ENCODE data around the gene TEX14.
A peak's percentile ranks its signal among the peaks of the same experiment; 100 is the strongest.

The TEX14 gene

GRCh38 chr17:58516644-58517377 lies 175.0 kb downstream of the TEX14 start:
- peak; percentile 52 for DNase-seq

- DNase-seq: no peak
These were observed 176.6 kb downstream of the TEX14 start for GRCh38 chr17:58515286-58515685.

GRCh38 chr17:58514770-58515157 lies 177.1 kb downstream of the TEX14 start:
- DNase-seq: no peak

- DNase-seq: peak; percentile 97
These were observed 177.7 kb downstream of the TEX14 start, which contains the start of gene MTMR4 for GRCh38 chr17:58513965-58514769. Gene MTMR4, minus strand, starts transcription at chr17:58514638. Its CDS starts 231 bp downstream, at chr17:58514407.

DNA sequence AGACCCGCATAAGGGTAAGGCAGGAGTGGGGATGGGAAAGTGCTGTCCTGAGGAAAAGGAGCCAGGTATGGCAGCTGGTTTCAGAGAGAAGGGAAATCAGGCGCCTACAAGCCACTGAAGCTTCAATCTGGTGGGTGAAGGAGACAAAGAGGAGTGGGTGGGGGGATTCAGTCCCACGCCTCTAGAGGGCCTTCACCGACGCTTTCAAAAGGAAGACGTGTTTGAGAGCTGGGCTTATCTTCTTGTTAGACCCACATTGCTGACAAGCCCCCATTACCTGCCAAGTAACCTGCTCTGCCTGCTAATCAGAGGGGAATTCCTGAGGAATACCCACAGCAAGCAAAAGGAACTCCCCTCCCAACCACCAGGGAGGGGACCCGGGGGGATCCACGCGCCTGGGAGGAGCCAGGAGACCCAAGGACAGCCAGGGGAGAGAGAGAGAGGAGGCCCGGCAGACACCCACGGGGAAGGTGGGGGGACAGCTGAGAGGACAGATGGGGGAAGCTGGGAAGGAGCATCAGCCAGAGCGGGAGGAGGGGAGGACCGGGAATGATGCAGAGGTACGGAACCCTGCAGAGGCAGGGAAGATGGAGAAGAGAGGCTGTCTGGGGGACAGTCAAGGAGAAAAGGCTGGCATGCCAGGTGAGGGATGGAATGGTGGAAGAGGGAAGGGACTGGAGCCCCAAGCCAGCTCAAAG lies 178.4 kb downstream of the TEX14 start:
- DNase-seq: peak; percentile 79

GRCh38 chr17:58510075-58510474 lies 181.8 kb downstream of the TEX14 start:
- no peak for DNase-seq

GRCh38 chr17:58508341-58509067 lies 183.3 kb downstream of the TEX14 start:
- no peak for DNase-seq

DNA sequence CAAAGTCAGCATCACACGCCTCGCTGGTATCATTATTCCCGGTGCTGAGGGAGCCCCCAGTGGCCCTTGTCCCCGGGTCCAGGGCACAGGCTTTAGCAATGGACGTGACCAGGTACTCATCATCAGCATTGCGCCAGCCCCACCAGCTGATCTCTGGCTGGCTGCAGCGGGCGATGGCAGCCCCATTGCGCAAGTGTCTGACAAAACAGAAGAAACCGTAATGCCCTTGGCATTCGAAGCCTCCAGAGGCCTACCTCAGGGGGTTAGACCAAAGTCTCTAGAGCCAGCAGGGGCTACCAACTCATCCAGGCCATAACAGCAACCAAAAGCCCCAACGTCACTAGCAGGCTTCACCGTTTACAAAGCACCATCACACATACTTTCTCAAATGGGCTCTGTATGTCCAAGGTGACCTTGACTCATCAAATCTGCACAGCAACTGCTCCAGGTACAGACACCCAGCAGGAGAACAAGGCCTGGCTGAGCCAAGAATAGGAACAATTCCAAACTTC lies 184.7 kb downstream of the TEX14 start:
- no peak for DNase-seq

Data from NCI-H82 (cell line).